Measurements from ENCODE around the gene GMEB1.
"Not testable (repeated sequence)": the region's sequence is repeated elsewhere in the genome, so short reads cannot be mapped to it uniquely, and the experiment has no call there.

The GMEB1 gene

GRCh38 chr1:28668191-28668955, at the start of gene GMEB1:
Gene GMEB1, plus strand, starts transcription at chr1:28668784. Its CDS starts 14,829 bp downstream, at chr1:28683613.
- peak; percentile 77 to 93 for DNase-seq

- no peak for DNase-seq
These were observed 36.9 kb upstream of the GMEB1 start for GRCh38 chr1:28631713-28632112.

GRCh38 chr1:28632560-28632959, 36.0 kb upstream of the GMEB1 start:
- DNase-seq, result no peak

GRCh38 chr1:28640766-28641165, 27.8 kb upstream of the GMEB1 start:
- DNase-seq, result no peak

- DNase-seq, result no peak
These were observed 26.3 kb upstream of the GMEB1 start for GRCh38 chr1:28642056-28642846.

- peak; percentile 86 to 97 for DNase-seq
These were observed 25.5 kb upstream of the GMEB1 start, which contains the start of gene TAF12 for GRCh38 chr1:28642847-28643635. Gene TAF12, minus strand, starts transcription at chr1:28643067. Its CDS starts 20,986 bp downstream, at chr1:28622081.

GRCh38 chr1:28644494-28644893, 24.1 kb upstream of the GMEB1 start:
- DNase-seq, result no peak

- not testable (repeated sequence) for DNase-seq
These were observed 23.2 kb upstream of the GMEB1 start for GRCh38 chr1:28645406-28645805.

GRCh38 chr1:28646040-28646439, 22.5 kb upstream of the GMEB1 start:
- DNase-seq, result no peak

- peak; percentile 97 to 98 for DNase-seq
These were observed 20.5 kb upstream of the GMEB1 start for GRCh38 chr1:28648008-28648473.

- DNase-seq, result peak; percentile 100
These were observed 19.9 kb upstream of the GMEB1 start, which contains the start of gene RNU11 for GRCh38 chr1:28648474-28649198. Gene RNU11, plus strand, starts transcription at chr1:28648600.

GRCh38 chr1:28653063-28653462, 15.5 kb upstream of the GMEB1 start:
- not testable (repeated sequence) for DNase-seq

- peak in 1 of 2 experiments; percentile 40 for DNase-seq
These were observed 14.7 kb upstream of the GMEB1 start for GRCh38 chr1:28653870-28654269.

GRCh38 chr1:28655448-28656311, 12.9 kb upstream of the GMEB1 start:
- DNase-seq, result not testable (repeated sequence)

- DNase-seq, result no peak
These were observed 12.2 kb upstream of the GMEB1 start for GRCh38 chr1:28656335-28656734.

GRCh38 chr1:28663871-28664470, 4.6 kb upstream of the GMEB1 start:
- peak; percentile 15 to 65 for DNase-seq

GRCh38 chr1:28666806-28667205, 1.8 kb upstream of the GMEB1 start:
- DNase-seq, result no peak

GRCh38 chr1:28668956-28669723, 556 bp downstream of the GMEB1 start:
- DNase-seq, result peak; percentile 43 to 84

- no peak for DNase-seq
These were observed 2.7 kb downstream of the GMEB1 start for GRCh38 chr1:28671254-28671780.

- DNase-seq, result not testable (repeated sequence)
These were observed 4.4 kb downstream of the GMEB1 start for GRCh38 chr1:28672971-28673370.
